ENCODE data around the gene FICD. TPM values are rescaled to one million over a fixed set of nuclear protein-coding genes. Genes with fewer than 3 reads are reported as not detected.

Gene FICD
- total RNA-seq, 6 experiments from 2014 or later = 2.8 to 8.4 (median 5.6) TPM

DNA sequence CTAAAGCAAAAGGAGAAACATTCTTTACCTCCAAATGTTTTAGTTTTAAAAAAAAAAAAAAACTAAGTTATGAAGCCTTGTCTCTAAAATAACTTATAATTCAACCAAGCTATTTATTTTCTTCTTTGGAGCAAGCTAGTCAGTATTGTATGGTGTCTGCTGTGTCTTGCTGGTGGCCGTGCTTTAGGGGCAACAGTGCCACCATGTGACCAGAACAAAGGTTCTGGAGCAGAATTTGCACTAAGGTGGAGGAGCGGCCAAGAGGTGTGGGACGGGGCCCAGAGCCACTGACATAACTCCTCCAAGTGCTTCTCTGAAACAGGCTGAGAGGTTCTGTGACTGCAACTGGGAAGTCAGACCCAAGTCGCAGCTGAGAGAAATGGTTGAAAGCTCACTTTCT is 4.5 kb downstream of the FICD start:
- DNase-seq = no peak
- TF ChIP-seq POLR2A (IDR thresholded peaks at IDR 0.05) = no peak
- TF ChIP-seq, protein P1, sequence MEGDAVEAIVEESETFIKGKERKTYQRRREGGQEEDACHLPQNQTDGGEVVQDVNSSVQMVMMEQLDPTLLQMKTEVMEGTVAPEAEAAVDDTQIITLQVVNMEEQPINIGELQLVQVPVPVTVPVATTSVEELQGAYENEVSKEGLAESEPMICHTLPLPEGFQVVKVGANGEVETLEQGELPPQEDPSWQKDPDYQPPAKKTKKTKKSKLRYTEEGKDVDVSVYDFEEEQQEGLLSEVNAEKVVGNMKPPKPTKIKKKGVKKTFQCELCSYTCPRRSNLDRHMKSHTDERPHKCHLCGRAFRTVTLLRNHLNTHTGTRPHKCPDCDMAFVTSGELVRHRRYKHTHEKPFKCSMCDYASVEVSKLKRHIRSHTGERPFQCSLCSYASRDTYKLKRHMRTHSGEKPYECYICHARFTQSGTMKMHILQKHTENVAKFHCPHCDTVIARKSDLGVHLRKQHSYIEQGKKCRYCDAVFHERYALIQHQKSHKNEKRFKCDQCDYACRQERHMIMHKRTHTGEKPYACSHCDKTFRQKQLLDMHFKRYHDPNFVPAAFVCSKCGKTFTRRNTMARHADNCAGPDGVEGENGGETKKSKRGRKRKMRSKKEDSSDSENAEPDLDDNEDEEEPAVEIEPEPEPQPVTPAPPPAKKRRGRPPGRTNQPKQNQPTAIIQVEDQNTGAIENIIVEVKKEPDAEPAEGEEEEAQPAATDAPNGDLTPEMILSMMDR (IDR thresholded peaks at IDR 0.05) = peak in 1 of 4 donors; percentile 8
- WGBS (ENCODE audit: insufficient coverage, low coverage, low lambda C conversion rate, missing lambda C conversion rate) = 42% methylated on average over 3 of the region's 4 CpGs
- no peaks in the 10 kb centered on the region for H3K9me3 ChIP-seq
- peaks cover 0 to 64% (median 24%) of the 10 kb centered on the region in 4 donors for H3K36me3 ChIP-seq
- H3K4me1 ChIP-seq = peaks cover 0 to 8% (median 3%) of the 10 kb centered on the region in 4 donors
- no peak overlapping the region for H3K27ac ChIP-seq
- ATAC-seq = no peak
- no peaks in the 10 kb centered on the region for H3K27me3 ChIP-seq
- H3K4me3 ChIP-seq = no peak overlapping the region
- intact Hi-C loops (cut with DNase I) = no loop called here

DNA sequence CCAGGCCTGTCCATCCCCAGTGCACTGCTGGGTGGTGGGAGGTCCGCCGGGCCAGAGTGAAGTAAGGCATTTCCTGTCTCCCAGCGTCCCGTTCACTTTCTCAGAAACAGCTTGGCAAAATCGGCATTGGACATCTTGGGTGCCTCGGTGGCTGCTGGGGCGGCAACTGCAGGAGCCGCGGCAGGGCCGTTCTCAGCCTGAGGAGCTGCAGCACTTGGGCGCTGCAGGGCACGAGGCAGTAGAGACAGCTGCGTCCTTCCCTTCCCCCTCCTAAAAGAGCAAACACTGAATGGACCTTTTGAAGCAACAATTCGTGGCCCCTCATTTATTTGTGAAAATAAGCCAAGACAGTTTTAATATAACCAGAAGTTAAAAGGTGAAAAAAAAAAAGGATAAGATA is 8.3 kb downstream of the FICD start:
- H3K4me3 ChIP-seq = no peak overlapping the region
- intact Hi-C loops (cut with DNase I) = no loop called here
- DNase-seq = no peak
- H3K27me3 ChIP-seq = no peaks in the 10 kb centered on the region
- WGBS (ENCODE audit: insufficient coverage, low coverage, low lambda C conversion rate, missing lambda C conversion rate) = 75% methylated on average over 4 of the region's 14 CpGs
- ATAC-seq = no peak
- no peaks in the 10 kb centered on the region for H3K4me1 ChIP-seq
- TF ChIP-seq, protein P1 (IDR thresholded peaks at IDR 0.05) = no peak
- TF ChIP-seq POLR2A (IDR thresholded peaks at IDR 0.05) = no peak
- H3K27ac ChIP-seq = no peak overlapping the region
- H3K36me3 ChIP-seq = peaks cover 0 to 90% (median 35%) of the 10 kb centered on the region in 4 donors
- no peaks in the 10 kb centered on the region for H3K9me3 ChIP-seq

DNA sequence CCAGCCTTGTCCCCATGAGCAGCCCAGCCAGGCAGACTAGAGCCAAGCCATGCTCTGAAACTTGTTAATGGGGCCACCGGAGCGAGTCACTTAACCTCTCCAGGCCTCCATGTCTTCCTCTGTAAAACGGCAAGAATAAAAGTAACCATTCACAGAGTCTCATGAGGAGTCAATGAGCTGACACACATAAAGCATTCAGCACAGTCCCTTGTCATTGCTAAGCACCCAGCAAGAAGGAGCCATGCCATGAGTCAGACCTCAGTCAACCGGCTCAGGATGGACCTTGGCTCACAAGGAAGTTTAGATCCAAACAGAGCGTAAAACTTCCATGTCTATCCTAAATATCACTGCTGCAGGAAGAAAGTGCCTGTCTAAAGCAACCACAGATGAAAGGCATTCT is 10.6 kb downstream of the FICD start:
- peaks cover 0 to 91% (median 43%) of the 10 kb centered on the region in 4 donors for H3K36me3 ChIP-seq
- no peaks in the 10 kb centered on the region for H3K27me3 ChIP-seq
- TF ChIP-seq, protein P1 (IDR thresholded peaks at IDR 0.05) = no peak
- TF ChIP-seq POLR2A (IDR thresholded peaks at IDR 0.05) = no peak
- no peak overlapping the region for H3K4me3 ChIP-seq
- ATAC-seq = no peak
- H3K27ac ChIP-seq = no peak overlapping the region
- intact Hi-C loops (cut with DNase I) = no loop called here
- no peaks in the 10 kb centered on the region for H3K9me3 ChIP-seq
- DNase-seq = no peak
- WGBS (ENCODE audit: insufficient coverage, low coverage, low lambda C conversion rate, missing lambda C conversion rate) = no CpG with 5 or more reads among the region's 5 CpGs
- H3K4me1 ChIP-seq = no peaks in the 10 kb centered on the region

DNA sequence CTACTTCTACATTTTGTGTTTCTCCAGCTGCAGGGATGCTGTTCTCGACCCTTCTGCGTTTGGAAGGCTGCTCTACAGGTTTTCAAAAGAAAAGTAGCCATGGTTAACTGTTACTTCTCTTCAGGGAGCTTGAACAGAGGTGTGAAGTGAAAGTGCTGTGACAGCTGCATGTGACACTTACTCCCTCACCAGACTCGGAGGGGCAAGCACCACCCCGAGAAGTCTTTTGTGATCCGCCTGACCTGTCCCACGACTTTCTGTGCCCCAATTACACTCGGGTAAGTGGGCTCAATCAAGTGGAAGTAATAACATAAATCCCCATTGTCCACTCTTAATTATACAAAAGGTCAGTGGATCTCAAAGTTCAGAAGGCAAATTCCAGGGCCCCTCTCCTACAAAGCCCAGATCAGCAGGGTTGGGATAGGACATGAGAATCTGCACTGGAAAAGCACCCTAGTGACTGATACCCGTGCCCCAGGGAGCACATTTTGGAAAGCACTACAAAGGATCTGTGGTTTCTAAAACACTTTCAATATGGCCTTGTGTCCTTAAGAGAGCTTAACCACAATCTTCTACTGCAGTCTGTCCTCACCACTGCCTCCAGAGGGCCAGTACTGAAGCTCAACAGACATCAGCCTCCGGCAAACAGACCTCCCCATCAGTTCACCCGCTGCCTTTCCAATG is 11.5 kb downstream of the FICD start:
- no peaks in the 10 kb centered on the region for H3K9me3 ChIP-seq
- intact Hi-C loops (cut with DNase I) = no loop called here
- no peaks in the 10 kb centered on the region for H3K4me1 ChIP-seq
- H3K4me3 ChIP-seq = no peak overlapping the region
- DNase-seq (no peak), ATAC-seq (no peak)
- TF ChIP-seq POLR2A (IDR thresholded peaks at IDR 0.05) = no peak
- TF ChIP-seq, protein P1 (IDR thresholded peaks at IDR 0.05) = no peak
- H3K27me3 ChIP-seq = no peaks in the 10 kb centered on the region
- 64% methylated on average over 3 of the region's 10 CpGs for WGBS (ENCODE audit: insufficient coverage, low coverage, low lambda C conversion rate, missing lambda C conversion rate)
- H3K36me3 ChIP-seq = peaks cover 0 to 90% (median 41%) of the 10 kb centered on the region in 4 donors
- H3K27ac ChIP-seq = no peak overlapping the region
